Mucosa of descending colon (tissue), 3 donors: Measurements from ENCODE around the gene SWAP70. TPM values are rescaled to one million over a fixed set of nuclear protein-coding genes. Genes with fewer than 3 reads are reported as not detected.
A peak's percentile ranks its signal among the peaks of the same experiment; 100 is the strongest.

Source experiments
- ATAC-seq: fragments of 200-7000 bp; cut with Tn5 transposase; one replicate; pipeline ENCODE4 v1.9.1; 2020; ENCODE audit warnings: mild to moderate bottlenecking, moderate library complexity
- DNase-seq, 3 donors: peaks; one replicate each; pipeline ENCODE4 v3.0.0-alpha.2; 2020
- H3K36me3 ChIP-seq: fragments of 200-600 bp; one replicate; pipeline ENCODE4 v1.8.0; 2021; ENCODE audit warnings: low read depth, mild to moderate bottlenecking
- H3K4me1 ChIP-seq: fragments of 200-600 bp; one replicate; pipeline ENCODE4 v1.8.0; 2021; ENCODE audit warnings: low read depth, mild to moderate bottlenecking
- H3K4me3 ChIP-seq: fragments of 200-600 bp; one replicate; pipeline ENCODE4 v1.8.0; 2021; ENCODE audit warnings: mild to moderate bottlenecking
- H3K9me3 ChIP-seq: fragments of 200-600 bp; one replicate; pipeline ENCODE4 v1.8.0; 2021; ENCODE audit warnings: mild to moderate bottlenecking
- CTCF ChIP-seq: fragments of 200-600 bp; IDR thresholded peaks from one replicate; pipeline ENCODE4 v1.8.0; 2022; ENCODE audit warnings: antibody characterized with exemption, mild to moderate bottlenecking
- intact Hi-C, 2 donors: fragments of 100-400 bp; cut with DNase I in 1 of 2; cut with micrococcal nuclease in 1 of 2; formaldehyde crosslinking; loops; one replicate each; pipeline versions ENCODE4 v1.11.0 to v1.11.1; 2022; cut with DNase I, micrococcal nuclease
- total RNA-seq, 3 donors: library from RNA; stranded (reverse); fragmentation: NEBNext Ultra II Directional in 2 of 3; extraction: Animal tissue kit (Norgen Biotek cat#: 25700) in 2 of 3; gene quantifications; one replicate each; pipeline versions ENCODE4 v1.2.1 to v1.2.4, GENCODE V29; 2021 to 2023
- donor health status: DM: no; HTN: no; CAD: no; lungs with moderate emphysema.
- donor health status: DM: no; HTN: no; CAD: no.
- donor health status: DM: no; HTN: yes; CAD: no.

The SWAP70 gene
- total RNA-seq, 3 donors from 2014 or later = 16.0 to 29.1 (median 19.7) TPM

GRCh38 chr11:9772218-9772617, 108.3 kb downstream of the SWAP70 start:
- H3K4me3 ChIP-seq = no peak overlapping the region
- ATAC-seq (no peak), DNase-seq (no peak)
- intact Hi-C loops = no loop called here
- H3K9me3 ChIP-seq = no peaks in the 10 kb centered on the region
- H3K4me1 ChIP-seq = no peaks in the 10 kb centered on the region
- no peaks in the 10 kb centered on the region for H3K36me3 ChIP-seq
- no peak for TF ChIP-seq CTCF

- Histone ChIP-seq H3K4me3 (no peak overlapping the region), H3K4me1 (no peaks in the 10 kb centered on the region), H3K9me3 (no peaks in the 10 kb centered on the region), H3K36me3 (no peaks in the 10 kb centered on the region)
- no peak for TF ChIP-seq CTCF
- DNase-seq (no peak), ATAC-seq (no peak)
- intact Hi-C loops = no loop called here
Observed at GRCh38 chr11:9773524-9773923, 109.6 kb downstream of the SWAP70 start.

GRCh38 chr11:9774109-9774508, 110.2 kb downstream of the SWAP70 start:
- intact Hi-C loops = no loop called here
- DNase-seq = no peak
- no peak for TF ChIP-seq CTCF

GRCh38 chr11:9774591-9775397, 110.9 kb downstream of the SWAP70 start:
- intact Hi-C loops = no loop called here
- H3K4me1 ChIP-seq = no peaks in the 10 kb centered on the region
- ATAC-seq (peak; percentile 34), DNase-seq (no peak)
- TF ChIP-seq CTCF = no peak
- no peaks in the 10 kb centered on the region for H3K9me3 ChIP-seq
- H3K4me3 ChIP-seq = no peak overlapping the region
- H3K36me3 ChIP-seq = no peaks in the 10 kb centered on the region

More at GRCh38 chr11:9774109-9774508, 110.2 kb downstream of the SWAP70 start:
- Histone ChIP-seq H3K4me1 (no peaks in the 10 kb centered on the region), H3K9me3 (no peaks in the 10 kb centered on the region), H3K4me3 (no peak overlapping the region), H3K36me3 (no peaks in the 10 kb centered on the region)
- ATAC-seq = no peak

GRCh38 chr11:9775398-9775779, 111.5 kb downstream of the SWAP70 start:
- Histone ChIP-seq H3K4me1 (no peaks in the 10 kb centered on the region), H3K4me3 (no peak overlapping the region), H3K36me3 (no peaks in the 10 kb centered on the region), H3K9me3 (no peaks in the 10 kb centered on the region)
- DNase-seq = peak in 1 of 3 donors; percentile 39
- ATAC-seq = peak; percentile 65
- intact Hi-C loops = no loop called here
- no peak for TF ChIP-seq CTCF
